Activated CD8-positive, alpha-beta memory T cell treated with anti-CD3 and anti-CD28 coated beads for 36 hours (primary cell): ENCODE measurements around the gene NUDCD3. TPM values are rescaled to one million over a fixed set of nuclear protein-coding genes. Genes with fewer than 3 reads are reported as not detected.

Source experiments
- CTCF ChIA-PET: fragments of 350-600 bp; sonication (Branson Sonifier 250); formaldehyde crosslinking; loops from one replicate; lab custom pipeline; 2021; ENCODE audit warnings: antibody characterized with exemption; lab: Charles Lee
- POLR2A ChIA-PET: fragments of 350-600 bp; sonication (Branson Sonifier 250); formaldehyde crosslinking; loops from one replicate; lab custom pipeline; 2021; ENCODE audit warnings: antibody characterized with exemption; lab: Charles Lee
- total RNA-seq, 2 experiments: library from RNA; stranded (reverse); gene quantifications; one replicate each; pipeline ENCODE4 v1.2.3, GENCODE V29; 2021

The NUDCD3 gene
- 100 to 1,000 TPM in 1 of 2 experiments, 10 to 100 TPM in 1; 94.9 to 106 TPM for total RNA-seq

GRCh38 chr7:44490351-44491200 lies at the start of gene NUDCD3:
Gene NUDCD3, minus strand, starts transcription at chr7:44490658. Its CDS starts 58 bp downstream, at chr7:44490600.
- CTCF ChIA-PET = interaction anchor here (0.7 to 1.2 kb wide), 3 partner anchors 12 to 400 kb away, joined by 3 to 4 read pairs (median 3); no protein-coding TSS in a partner anchor

GRCh38 chr7:44539669-44540506 lies 49.4 kb upstream of the NUDCD3 start:
- POLR2A ChIA-PET = no interaction called here
- CTCF ChIA-PET = no interaction called here

More at GRCh38 chr7:44490351-44491200, at the start of gene NUDCD3:
- POLR2A ChIA-PET = interaction anchor here (0.6 to 1.9 kb wide), 9 partner anchors 11 to 543 kb away, joined by 3 to 9 read pairs (median 4); partner anchors contain the start of genes DBNL, DDX56 and H2AZ2

GRCh38 chr7:44538798-44539668 lies 48.6 kb upstream of the NUDCD3 start:
- ChIA-PET POLR2A (no interaction called here), CTCF (no interaction called here)

- ChIA-PET CTCF (no interaction called here), POLR2A (no interaction called here)
These were observed 47.8 kb upstream of the NUDCD3 start for GRCh38 chr7:44538093-44538797.

GRCh38 chr7:44537442-44537841 lies 47.0 kb upstream of the NUDCD3 start:
- ChIA-PET CTCF (no interaction called here), POLR2A (no interaction called here)

- ChIA-PET POLR2A (no interaction called here), CTCF (interaction anchor here (2.0 to 2.7 kb wide), 2 partner anchors 14 to 29 kb away, joined by 5 to 12 read pairs; no protein-coding TSS in a partner anchor)
These were observed 45.6 kb upstream of the NUDCD3 start for GRCh38 chr7:44536090-44536489.

- POLR2A ChIA-PET = no interaction called here
- CTCF ChIA-PET = interaction anchor here (1.0 to 2.7 kb wide), 3 partner anchors 13 to 120 kb away, joined by 3 to 12 read pairs (median 5); no protein-coding TSS in a partner anchor
These were observed 45.0 kb upstream of the NUDCD3 start for GRCh38 chr7:44535348-44536064.

GRCh38 chr7:44534501-44534900 lies 44.0 kb upstream of the NUDCD3 start:
- POLR2A ChIA-PET = no interaction called here
- CTCF ChIA-PET = interaction anchor here (0.5 to 2.7 kb wide), 12 partner anchors 10 to 695 kb away, joined by 3 to 12 read pairs (median 3); no protein-coding TSS in a partner anchor

- POLR2A ChIA-PET = no interaction called here
These were observed 43.6 kb upstream of the NUDCD3 start for GRCh38 chr7:44534087-44534486.

GRCh38 chr7:44533301-44534055 lies 43.0 kb upstream of the NUDCD3 start:
- CTCF ChIA-PET = interaction anchor here (0.7 to 2.7 kb wide), 5 partner anchors 11 to 114 kb away, joined by 3 to 12 read pairs (median 3); no protein-coding TSS in a partner anchor
- POLR2A ChIA-PET = no interaction called here

More at GRCh38 chr7:44534087-44534486, 43.6 kb upstream of the NUDCD3 start:
- CTCF ChIA-PET = interaction anchor here (0.6 to 2.7 kb wide), 11 partner anchors 11 to 362 kb away, joined by 3 to 12 read pairs (median 3); no protein-coding TSS in a partner anchor

- ChIA-PET CTCF (no interaction called here), POLR2A (no interaction called here)
These were observed 41.2 kb upstream of the NUDCD3 start for GRCh38 chr7:44531421-44532380.

GRCh38 chr7:44530990-44531389 lies 40.5 kb upstream of the NUDCD3 start:
- CTCF ChIA-PET = no interaction called here

GRCh38 chr7:44524811-44525388 lies 34.4 kb upstream of the NUDCD3 start:
- ChIA-PET CTCF (no interaction called here), POLR2A (no interaction called here)

More at GRCh38 chr7:44530990-44531389, 40.5 kb upstream of the NUDCD3 start:
- POLR2A ChIA-PET = no interaction called here

GRCh38 chr7:44522315-44522714 lies 31.9 kb upstream of the NUDCD3 start:
- POLR2A ChIA-PET = no interaction called here
- CTCF ChIA-PET = interaction anchor here (1.5 kb wide), 1 partner anchor 13 kb away, joined by 5 read pairs; no protein-coding TSS in a partner anchor
